WTC11 (cell line): ENCODE data around the gene YBX3.

Experiments used
- ATF3 ChIP-seq: sonication (generic); formaldehyde crosslinking; conservative IDR thresholded peaks from 2 replicates; pipeline ENCODE4 v1.8.1; 2022; ENCODE audit warnings: mild to moderate bottlenecking, missing genetic modification reagents
- CTCF ChIP-seq: fragments of 200-600 bp; IDR thresholded peaks from 2 replicates; pipeline ENCODE4 v1.8.0; 2022; ENCODE audit warnings: antibody characterized with exemption
- E2F4 ChIP-seq: sonication (generic); formaldehyde crosslinking; IDR thresholded peaks from 2 replicates; pipeline ENCODE4 v1.8.1; 2022; ENCODE audit warnings: low read depth, mild to moderate bottlenecking, moderate library complexity, missing genetic modification reagents, borderline replicate concordance
- ELF4 ChIP-seq: sonication (generic); formaldehyde crosslinking; IDR thresholded peaks from 2 replicates; pipeline ENCODE4 v1.8.1; 2022; ENCODE audit warnings: low read depth, mild to moderate bottlenecking, moderate library complexity, missing genetic modification reagents
- ETV6 ChIP-seq: sonication (generic); formaldehyde crosslinking; IDR thresholded peaks from 2 replicates; pipeline ENCODE4 v1.8.1; 2022; ENCODE audit warnings: mild to moderate bottlenecking, missing genetic modification reagents
- FOXK1 ChIP-seq: sonication (generic); formaldehyde crosslinking; IDR thresholded peaks from 2 replicates; pipeline ENCODE4 v1.8.0; 2022; ENCODE audit warnings: mild to moderate bottlenecking, moderate library complexity, missing genetic modification reagents
- MAX ChIP-seq: sonication (generic); formaldehyde crosslinking; IDR thresholded peaks from 2 replicates; pipeline ENCODE4 v1.8.0; 2022; ENCODE audit warnings: mild to moderate bottlenecking, missing genetic modification reagents
- ZNF121 ChIP-seq: sonication (generic); formaldehyde crosslinking; IDR thresholded peaks from 2 replicates; pipeline ENCODE4 v1.8.0; 2023; ENCODE audit warnings: missing genetic modification reagents
- ZNF671 ChIP-seq: fragments of 250-450 bp; sonication (Bioruptor Pico); IDR thresholded peaks from 2 replicates; pipeline ENCODE4 v1.8.0; 2021; ENCODE audit warnings: mild to moderate bottlenecking

GRCh38 chr12:10719482-10719881 lies 3.6 kb downstream of the YBX3 start:
- TF ChIP-seq CTCF (no peak), E2F4 (no peak), ATF3 (CRISPR knock-in tag) (no peak), ZNF671 (CRISPR knock-in tag) (no peak), ELF4 (CRISPR knock-in tag) (no peak), MAX (CRISPR knock-in tag) (no peak), ZNF121 (no peak), FOXK1 (CRISPR knock-in tag) (no peak), ETV6 (CRISPR knock-in tag) (no peak)
